ENCODE results near the gene FJX1. TPM values are rescaled to one million over a fixed set of nuclear protein-coding genes. Genes with fewer than 3 reads are reported as not detected.

Gene FJX1
- total RNA-seq, 1 experiment from 2014 or later, result 8.3 TPM

DNA sequence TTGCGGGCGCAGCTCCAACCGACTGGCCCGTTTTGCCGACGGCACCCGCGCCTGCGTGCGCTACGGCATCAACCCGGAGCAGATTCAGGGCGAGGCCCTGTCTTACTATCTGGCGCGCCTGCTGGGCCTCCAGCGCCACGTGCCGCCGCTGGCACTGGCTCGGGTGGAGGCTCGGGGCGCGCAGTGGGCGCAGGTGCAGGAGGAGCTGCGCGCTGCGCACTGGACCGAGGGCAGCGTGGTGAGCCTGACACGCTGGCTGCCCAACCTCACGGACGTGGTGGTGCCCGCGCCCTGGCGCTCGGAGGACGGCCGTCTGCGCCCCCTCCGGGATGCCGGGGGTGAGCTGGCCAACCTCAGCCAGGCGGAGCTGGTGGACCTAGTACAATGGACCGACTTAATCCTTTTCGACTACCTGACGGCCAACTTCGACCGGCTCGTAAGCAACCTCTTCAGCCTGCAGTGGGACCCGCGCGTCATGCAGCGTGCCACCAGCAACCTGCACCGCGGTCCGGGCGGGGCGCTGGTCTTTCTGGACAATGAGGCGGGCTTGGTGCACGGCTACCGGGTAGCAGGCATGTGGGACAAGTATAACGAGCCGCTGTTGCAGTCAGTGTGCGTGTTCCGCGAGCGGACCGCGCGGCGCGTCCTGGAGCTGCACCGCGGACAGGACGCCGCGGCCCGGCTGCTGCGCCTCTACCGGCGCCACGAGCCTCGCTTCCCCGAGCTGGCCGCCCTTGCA lies 1.0 kb downstream of the FJX1 start (continued):
- TF ChIP-seq, protein P1, sequence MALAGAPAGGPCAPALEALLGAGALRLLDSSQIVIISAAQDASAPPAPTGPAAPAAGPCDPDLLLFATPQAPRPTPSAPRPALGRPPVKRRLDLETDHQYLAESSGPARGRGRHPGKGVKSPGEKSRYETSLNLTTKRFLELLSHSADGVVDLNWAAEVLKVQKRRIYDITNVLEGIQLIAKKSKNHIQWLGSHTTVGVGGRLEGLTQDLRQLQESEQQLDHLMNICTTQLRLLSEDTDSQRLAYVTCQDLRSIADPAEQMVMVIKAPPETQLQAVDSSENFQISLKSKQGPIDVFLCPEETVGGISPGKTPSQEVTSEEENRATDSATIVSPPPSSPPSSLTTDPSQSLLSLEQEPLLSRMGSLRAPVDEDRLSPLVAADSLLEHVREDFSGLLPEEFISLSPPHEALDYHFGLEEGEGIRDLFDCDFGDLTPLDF (CRISPR knock-in tag; IDR thresholded peaks at IDR 0.05), result peak; percentile 31; the same call in 1 of the 2 replicates
- TF ChIP-seq TCF7 (CRISPR knock-in tag; IDR thresholded peaks at IDR 0.05; ENCODE audit: low read depth) (peak; percentile 61), CBFB (CRISPR knock-in tag; IDR thresholded peaks at IDR 0.05; ENCODE audit: low read depth) (no peak), ZNF219 (CRISPR knock-in tag; IDR thresholded peaks at IDR 0.05; ENCODE audit: borderline replicate concordance) (0 out of 2 replicates have a peak, but pooled peaks have one; percentile 63), RELA (CRISPR knock-in tag; IDR thresholded peaks at IDR 0.05; ENCODE audit: borderline replicate concordance) (no peak), ZNF317 (CRISPR knock-in tag; IDR thresholded peaks at IDR 0.05; ENCODE audit: borderline replicate concordance, low read depth) (no peak), SP1 (CRISPR knock-in tag; conservative IDR thresholded peaks at IDR 0.05) (0 out of 2 replicates have a peak, but pooled peaks have one; percentile 13), EMX1 (CRISPR knock-in tag; IDR thresholded peaks at IDR 0.05) (no peak), SOX15 (CRISPR knock-in tag; IDR thresholded peaks at IDR 0.05) (no peak), JUN (CRISPR knock-in tag; IDR thresholded peaks at IDR 0.05) (no peak; the same call in none of the 2 replicates), CREM (CRISPR knock-in tag; IDR thresholded peaks at IDR 0.05) (peak; percentile 24; the same call in 1 of the 2 replicates), ZNF138 (CRISPR knock-in tag; conservative IDR thresholded peaks at IDR 0.05) (no peak), MXD4 (CRISPR knock-in tag; IDR thresholded peaks at IDR 0.05; ENCODE audit: borderline replicate concordance) (no peak), NR2C2 (CRISPR knock-in tag; IDR thresholded peaks at IDR 0.05) (peak; percentile 59; the same call in 1 of the 2 replicates)
- TF ChIP-seq, protein P2, sequence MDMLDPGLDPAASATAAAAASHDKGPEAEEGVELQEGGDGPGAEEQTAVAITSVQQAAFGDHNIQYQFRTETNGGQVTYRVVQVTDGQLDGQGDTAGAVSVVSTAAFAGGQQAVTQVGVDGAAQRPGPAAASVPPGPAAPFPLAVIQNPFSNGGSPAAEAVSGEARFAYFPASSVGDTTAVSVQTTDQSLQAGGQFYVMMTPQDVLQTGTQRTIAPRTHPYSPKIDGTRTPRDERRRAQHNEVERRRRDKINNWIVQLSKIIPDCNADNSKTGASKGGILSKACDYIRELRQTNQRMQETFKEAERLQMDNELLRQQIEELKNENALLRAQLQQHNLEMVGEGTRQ (CRISPR knock-in tag; IDR thresholded peaks at IDR 0.05), result peak; percentile 64
- TF ChIP-seq, protein P3, sequence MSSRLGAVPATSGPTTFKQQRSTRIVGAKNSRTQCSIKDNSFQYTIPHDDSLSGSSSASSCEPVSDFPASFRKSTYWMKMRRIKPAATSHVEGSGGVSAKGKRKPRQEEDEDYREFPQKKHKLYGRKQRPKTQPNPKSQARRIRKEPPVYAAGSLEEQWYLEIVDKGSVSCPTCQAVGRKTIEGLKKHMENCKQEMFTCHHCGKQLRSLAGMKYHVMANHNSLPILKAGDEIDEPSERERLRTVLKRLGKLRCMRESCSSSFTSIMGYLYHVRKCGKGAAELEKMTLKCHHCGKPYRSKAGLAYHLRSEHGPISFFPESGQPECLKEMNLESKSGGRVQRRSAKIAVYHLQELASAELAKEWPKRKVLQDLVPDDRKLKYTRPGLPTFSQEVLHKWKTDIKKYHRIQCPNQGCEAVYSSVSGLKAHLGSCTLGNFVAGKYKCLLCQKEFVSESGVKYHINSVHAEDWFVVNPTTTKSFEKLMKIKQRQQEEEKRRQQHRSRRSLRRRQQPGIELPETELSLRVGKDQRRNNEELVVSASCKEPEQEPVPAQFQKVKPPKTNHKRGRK (CRISPR knock-in tag; IDR thresholded peaks at IDR 0.05; ENCODE audit: borderline replicate concordance), result peak; percentile 65; the same call in 1 of the 2 replicates
- TF ChIP-seq, protein P4, sequence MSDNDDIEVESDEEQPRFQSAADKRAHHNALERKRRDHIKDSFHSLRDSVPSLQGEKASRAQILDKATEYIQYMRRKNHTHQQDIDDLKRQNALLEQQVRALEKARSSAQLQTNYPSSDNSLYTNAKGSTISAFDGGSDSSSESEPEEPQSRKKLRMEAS (CRISPR knock-in tag; IDR thresholded peaks at IDR 0.05), result peak; percentile 99
- TF ChIP-seq, protein P5, sequence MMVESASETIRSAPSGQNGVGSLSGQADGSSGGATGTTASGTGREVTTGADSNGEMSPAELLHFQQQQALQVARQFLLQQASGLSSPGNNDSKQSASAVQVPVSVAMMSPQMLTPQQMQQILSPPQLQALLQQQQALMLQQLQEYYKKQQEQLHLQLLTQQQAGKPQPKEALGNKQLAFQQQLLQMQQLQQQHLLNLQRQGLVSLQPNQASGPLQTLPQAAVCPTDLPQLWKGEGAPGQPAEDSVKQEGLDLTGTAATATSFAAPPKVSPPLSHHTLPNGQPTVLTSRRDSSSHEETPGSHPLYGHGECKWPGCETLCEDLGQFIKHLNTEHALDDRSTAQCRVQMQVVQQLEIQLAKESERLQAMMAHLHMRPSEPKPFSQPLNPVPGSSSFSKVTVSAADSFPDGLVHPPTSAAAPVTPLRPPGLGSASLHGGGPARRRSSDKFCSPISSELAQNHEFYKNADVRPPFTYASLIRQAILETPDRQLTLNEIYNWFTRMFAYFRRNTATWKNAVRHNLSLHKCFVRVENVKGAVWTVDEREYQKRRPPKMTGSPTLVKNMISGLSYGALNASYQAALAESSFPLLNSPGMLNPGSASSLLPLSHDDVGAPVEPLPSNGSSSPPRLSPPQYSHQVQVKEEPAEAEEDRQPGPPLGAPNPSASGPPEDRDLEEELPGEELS (CRISPR knock-in tag; IDR thresholded peaks at IDR 0.05), result peak; percentile 97

DNA sequence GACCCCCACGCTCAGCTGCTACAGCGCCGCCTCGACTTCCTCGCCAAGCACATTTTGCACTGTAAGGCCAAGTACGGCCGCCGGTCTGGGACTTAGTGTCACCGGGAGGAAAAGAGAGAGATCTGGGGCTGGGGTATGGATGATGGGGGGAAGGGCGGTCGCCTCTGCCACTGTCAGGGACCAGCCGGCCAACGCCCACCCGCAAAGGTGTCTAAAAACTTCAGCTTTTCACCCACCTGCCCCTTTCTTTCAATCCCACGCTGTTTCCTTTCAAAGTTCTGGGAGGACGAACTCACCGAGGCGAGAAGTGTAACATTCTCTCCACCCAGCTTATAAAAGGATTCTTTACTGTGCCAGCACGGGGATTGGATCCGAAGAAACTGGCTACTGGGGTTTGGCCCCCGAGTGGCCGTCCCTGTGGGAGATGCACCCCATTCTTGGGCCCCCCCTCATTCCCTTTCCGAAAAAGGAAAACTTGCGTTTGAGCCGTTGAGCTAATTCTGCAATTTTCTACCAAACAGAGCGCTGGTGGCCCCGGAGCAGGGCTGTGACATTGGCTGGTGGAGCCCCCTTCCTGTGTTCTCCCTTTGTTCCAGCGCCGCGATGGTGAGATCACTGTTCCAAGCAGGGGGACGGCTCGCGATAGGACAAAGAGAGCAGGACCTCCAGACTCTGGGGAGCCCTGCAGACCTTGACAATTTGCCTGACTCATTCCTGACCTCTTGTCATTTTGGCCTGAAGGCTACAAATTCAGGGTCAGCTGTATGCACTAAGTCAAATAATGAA lies 1.8 kb downstream of the FJX1 start:
- DNase-seq (ENCODE audit: low spot score) (peak; percentile 71), ATAC-seq (peak; percentile 66)
- Mint-ChIP-seq H3K4me3 (peak overlapping the region; percentile 71), H3K9me3 (0 out of 2 replicates have a peak, but pooled peaks cover 3% of the 10 kb centered on the region), H3K27me3 (ENCODE audit: low read depth) (peaks cover 43% of the 10 kb centered on the region), H3K36me3 (0 out of 2 replicates have a peak, but pooled peaks cover 3% of the 10 kb centered on the region), H3K4me1 (peaks cover 45% of the 10 kb centered on the region), H3K27ac (no peak overlapping the region)
- CTCF ChIA-PET, result interaction anchor here (1.3 to 3.5 kb wide), 7 partner anchors 132 to 646 kb away, joined by 3 to 55 read pairs (median 7); no protein-coding TSS in a partner anchor
- POLR2A ChIA-PET, result no interaction called here
- TF ChIP-seq ZNF317 (CRISPR knock-in tag; IDR thresholded peaks at IDR 0.05; ENCODE audit: borderline replicate concordance, low read depth) (peak; percentile 59; the same call in 1 of the 2 replicates), KAT7 (CRISPR knock-in tag; IDR thresholded peaks at IDR 0.05; ENCODE audit: borderline replicate concordance) (no peak), TP53 (CRISPR knock-in tag; IDR thresholded peaks at IDR 0.05) (peak; percentile 0), HMGA2 (CRISPR knock-in tag; IDR thresholded peaks at IDR 0.05) (no peak)
